HG02571 (cell line): Measurements from ENCODE around the gene FAM20A.
"Not testable (repeated sequence)": the region's sequence is repeated elsewhere in the genome, so short reads cannot be mapped to it uniquely, and the experiment has no call there.

Experiments
- ATAC-seq: cut with Tn5 transposase; IDR thresholded peaks from one replicate; pipeline ENCODE4 v1.9.1; 2021; ENCODE audit warnings: mild to moderate bottlenecking, moderate library complexity; ENCODE audit not compliant: unreplicated experiment

The FAM20A gene

DNA sequence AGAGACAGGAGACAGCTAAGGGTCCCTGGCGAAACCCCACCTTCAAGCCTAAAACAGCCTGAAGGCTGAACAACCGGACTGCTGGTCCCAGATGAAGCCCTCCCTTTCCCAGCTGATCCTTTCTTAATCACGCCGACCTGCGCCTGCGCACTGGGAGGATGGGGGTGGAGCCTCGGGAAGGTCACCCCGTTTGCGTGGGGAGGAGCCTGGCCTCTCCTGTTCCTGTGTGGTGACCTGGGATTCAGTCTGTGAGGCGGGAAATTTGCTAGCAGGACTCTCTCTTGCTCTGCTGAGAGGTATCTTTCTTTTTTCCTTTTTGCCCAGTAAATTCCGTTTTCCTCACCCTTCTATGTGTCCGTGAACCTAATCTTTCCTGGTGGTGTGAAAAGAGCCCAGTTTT, 9.6 kb downstream of the FAM20A start:
- ATAC-seq: no peak

- ATAC-seq: no peak
Measured at GRCh38 chr17:68589086-68589485, 12.1 kb downstream of the FAM20A start.

- no peak for ATAC-seq
Measured at GRCh38 chr17:68588362-68588761, 12.8 kb downstream of the FAM20A start.

DNA sequence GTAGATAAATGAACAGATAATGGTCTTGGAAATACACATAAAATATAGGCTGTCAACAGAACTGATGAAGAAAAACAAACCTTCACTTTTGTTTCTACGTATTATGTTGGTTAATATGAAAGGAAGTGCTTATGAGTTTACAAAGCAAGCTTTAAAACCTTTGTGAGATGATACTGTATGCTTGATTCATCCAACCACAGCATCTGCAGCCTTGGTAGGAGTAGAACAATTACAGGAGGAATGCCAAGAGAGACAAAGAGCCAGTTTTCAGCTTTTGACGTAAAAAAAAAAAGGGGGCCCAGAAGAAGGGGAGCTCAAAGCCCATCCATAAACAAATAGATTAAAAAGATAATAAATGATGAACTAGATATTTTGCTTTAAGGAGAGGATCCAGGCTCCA, 13.3 kb downstream of the FAM20A start:
- ATAC-seq: no peak

DNA sequence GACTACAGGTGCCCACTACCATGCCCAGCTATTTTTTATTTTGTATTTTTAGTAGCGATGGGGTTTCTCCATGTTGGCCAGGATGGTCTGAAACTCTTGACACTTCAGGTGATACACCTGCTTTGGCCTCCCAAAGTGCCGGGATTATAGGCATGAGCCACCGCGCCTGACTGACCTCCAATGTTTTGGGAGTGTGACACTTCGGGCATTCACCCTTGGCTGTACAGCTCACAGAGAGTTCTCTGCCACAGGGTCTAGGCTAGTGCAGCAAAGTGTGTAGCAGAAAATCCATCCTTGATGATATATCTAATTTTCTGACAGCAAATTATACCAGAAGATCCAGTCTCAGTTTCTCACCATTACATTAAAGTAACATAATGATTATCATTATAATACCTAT, 14.1 kb downstream of the FAM20A start:
- ATAC-seq: no peak

DNA sequence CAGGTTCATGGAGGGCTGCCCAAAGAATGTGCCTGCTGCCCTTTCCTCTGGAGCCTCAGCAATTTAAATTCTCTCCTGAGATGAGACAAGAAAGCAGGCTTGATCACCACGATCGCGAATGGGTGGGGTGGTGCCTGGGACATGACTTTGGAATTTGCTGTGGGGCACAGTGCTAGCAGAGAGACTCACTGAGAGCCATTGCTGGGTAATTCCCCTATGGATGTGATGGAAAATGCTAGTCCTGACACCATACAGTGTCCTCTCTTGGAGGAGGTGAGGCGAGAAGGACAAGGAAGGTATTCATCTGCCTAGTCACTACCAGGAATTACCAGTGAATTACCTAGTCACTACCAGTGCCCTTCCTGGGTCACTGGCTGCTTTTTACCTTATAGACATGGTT, 15.5 kb downstream of the FAM20A start:
- no peak for ATAC-seq

DNA sequence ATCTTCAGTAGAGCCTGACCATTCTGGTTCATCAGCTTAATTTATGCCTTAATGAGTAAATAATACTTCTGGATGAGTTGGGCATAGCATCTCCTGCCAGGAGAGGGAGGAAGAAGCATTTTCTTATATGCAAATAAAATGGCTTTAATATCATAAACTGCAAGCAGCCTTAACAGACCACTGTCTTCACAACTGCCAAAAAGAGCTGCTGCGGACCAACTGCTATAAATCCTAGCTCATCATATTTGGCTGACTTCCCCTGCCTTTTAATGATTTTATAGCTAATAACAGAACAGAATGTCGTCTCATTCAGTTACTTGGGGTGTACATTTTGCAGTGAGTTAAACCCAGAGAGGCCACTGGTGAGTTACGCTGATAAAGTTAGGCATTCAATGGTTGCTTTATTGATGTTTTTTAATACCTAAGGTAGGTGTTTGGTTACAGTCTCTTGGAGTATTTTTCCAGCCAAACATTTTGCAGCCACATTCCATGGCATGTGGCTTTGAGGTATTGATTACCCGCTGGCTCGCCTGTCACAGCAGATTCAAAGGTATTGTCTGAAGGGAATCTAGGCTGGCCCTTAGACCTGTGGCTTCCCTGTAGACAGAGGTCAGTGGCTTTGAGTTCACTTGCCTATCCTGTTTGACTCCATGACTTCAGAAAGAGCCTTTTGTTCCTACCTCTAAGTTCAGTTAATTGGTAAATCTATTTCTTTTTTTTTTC, 16.4 kb downstream of the FAM20A start:
- ATAC-seq: no peak

- ATAC-seq: not testable (repeated sequence)
Measured at GRCh38 chr17:68582867-68583266, 18.3 kb downstream of the FAM20A start.

DNA sequence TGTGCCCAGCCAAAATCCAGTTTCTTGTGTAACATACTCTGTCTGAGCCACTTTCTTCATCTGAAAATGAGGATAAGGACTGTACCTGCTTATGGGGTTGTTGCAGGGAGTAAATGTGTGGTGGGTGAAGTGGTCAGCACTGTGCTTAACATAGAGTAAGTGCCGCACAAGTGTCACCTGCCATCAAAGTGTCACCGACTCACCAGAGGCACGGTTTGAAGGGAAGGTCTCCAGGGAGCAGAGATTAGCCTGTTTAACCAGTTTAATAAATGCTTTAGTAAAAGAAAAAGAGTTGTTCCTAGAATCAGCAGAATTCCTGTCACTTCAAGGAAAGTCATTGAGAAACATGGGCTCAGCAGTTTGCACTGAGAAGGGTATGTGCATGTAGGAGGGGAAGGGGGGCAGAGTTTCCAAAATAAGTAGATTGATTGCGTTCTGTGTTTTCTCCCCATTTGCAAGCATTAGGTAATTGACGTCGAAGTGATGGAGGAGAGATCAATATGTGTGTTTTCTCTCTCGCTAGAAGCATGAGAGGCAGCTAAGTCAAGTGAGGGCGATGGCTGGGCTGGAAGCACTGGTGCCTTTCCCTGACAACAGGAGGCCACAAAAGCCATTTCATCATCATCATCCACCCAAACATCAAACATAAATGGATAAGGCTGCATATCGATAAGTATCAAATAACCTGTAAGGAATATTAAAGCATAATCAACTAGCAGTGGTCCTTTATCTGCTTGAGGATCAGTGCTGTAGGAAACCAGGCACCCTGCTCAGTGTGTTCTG, 19.1 kb downstream of the FAM20A start:
- ATAC-seq: no peak

- no peak for ATAC-seq
Measured at GRCh38 chr17:68580236-68580770, 20.9 kb downstream of the FAM20A start.

DNA sequence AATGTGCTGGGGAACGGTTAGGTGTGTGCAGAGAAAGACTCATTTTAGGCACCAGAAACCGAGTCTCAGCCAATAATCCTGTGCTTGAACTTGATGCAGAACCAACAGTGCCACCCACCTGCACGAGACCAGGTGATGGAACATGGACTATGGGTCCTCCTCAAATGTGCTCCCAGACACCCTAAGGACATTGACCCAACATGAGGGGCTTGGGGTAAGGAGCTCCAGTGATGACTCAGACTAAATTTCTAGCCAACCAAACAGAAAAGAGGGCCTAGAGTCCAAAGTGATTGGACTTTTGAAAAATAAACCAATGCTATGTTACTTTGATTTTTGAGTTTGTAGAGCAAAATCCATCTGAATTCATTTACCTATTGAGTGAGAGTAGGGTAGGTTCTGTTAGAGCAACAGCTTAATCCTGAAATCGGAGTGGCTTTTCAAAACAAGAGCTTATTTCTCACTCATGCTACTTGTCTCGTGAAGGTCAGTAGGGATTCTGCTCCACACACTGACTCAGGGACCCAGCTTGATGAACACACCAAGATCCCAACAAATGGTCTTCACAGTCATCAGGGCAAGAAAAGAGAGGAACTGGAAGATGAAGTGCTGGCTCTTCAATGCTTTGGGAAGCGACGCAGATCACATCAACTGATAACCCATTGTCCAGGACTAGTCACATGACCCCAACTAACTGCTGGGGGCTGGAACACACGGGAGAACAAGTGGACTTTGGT, 21.8 kb downstream of the FAM20A start:
- ATAC-seq: no peak

DNA sequence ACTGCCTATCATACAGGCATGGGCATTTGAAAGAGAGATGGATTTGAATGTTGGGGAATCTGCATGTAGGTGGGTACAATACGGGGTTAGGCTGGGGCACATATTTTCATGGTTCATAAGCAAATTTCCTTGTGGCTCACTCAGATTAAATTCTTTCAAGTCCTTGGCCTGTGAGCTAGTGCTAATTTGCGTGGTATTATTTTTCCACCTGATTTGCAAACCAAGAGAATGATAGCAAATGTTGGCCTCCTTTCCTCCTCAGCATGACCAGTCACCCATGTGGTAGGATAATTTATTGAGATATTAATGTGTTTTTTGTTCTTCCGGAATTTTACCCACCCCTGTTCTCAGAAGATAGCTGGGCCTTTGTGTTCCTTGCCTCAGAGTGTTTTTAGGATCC, 22.9 kb downstream of the FAM20A start:
- no peak for ATAC-seq

GRCh38 chr17:68577497-68577821, 23.7 kb downstream of the FAM20A start:
- no peak for ATAC-seq

- ATAC-seq: no peak
Measured at GRCh38 chr17:68576811-68577496, 24.2 kb downstream of the FAM20A start.

DNA sequence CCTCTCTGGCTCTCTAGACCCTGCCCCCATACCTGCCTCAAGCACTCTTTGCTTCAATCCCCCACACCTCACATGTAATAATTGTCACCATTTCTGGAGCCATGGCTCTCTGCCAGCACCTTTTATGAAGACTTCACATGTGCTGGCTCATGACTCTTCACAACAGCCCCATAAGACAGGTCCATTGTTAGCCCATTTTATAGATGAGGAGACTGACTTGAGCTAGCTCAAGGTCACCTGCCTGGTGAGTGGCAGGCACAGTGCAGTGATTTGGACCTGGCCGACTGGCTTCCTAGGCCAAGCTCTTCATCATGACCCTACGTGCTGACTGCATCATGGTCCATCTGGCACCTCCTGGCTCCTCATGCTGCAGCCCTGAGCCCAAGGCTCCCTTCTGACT, 25.0 kb downstream of the FAM20A start:
- no peak for ATAC-seq

- no peak for ATAC-seq
Measured at GRCh38 chr17:68573338-68573737, 27.8 kb downstream of the FAM20A start.

DNA sequence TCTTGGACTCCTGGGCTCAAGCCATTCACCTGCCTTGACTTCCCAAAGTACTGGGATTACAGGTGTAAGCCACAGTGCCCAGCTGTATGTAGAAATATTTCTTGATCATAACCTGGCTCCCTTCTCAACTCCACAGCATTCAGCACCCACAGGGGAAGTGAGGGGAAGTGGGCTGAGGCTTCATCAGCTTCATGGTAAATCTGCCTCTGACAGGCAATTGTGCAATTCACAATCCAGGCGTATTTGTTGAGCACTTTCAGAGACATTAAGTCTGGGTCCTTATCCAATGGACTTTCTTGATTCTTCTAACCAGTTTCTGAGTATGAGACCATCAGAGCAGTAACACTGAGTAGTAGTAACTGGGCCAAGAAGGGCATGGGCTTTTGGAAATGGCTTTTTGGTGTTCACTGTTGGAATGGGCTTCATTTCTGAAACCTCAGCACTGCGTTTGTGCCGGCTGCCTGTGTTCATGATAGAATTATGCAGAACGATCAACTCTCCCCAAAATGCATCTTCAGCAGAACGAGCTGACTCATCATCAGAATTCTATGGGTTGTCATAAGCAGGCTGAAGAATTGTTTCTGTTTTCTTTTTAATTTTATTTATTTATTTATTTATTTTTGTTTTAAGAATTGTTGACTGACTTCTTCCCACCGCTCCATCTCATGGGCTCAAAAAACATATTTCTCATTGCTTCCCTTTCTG, 28.9 kb downstream of the FAM20A start:
- ATAC-seq: no peak

- no peak for ATAC-seq
Measured at GRCh38 chr17:68570526-68570925, 30.6 kb downstream of the FAM20A start.

- ATAC-seq: no peak
Measured at GRCh38 chr17:68569346-68569745, 31.8 kb downstream of the FAM20A start.

GRCh38 chr17:68568581-68568980, 32.6 kb downstream of the FAM20A start:
- no peak for ATAC-seq
